ENCODE measurements around the gene KCNMA1.

DNA sequence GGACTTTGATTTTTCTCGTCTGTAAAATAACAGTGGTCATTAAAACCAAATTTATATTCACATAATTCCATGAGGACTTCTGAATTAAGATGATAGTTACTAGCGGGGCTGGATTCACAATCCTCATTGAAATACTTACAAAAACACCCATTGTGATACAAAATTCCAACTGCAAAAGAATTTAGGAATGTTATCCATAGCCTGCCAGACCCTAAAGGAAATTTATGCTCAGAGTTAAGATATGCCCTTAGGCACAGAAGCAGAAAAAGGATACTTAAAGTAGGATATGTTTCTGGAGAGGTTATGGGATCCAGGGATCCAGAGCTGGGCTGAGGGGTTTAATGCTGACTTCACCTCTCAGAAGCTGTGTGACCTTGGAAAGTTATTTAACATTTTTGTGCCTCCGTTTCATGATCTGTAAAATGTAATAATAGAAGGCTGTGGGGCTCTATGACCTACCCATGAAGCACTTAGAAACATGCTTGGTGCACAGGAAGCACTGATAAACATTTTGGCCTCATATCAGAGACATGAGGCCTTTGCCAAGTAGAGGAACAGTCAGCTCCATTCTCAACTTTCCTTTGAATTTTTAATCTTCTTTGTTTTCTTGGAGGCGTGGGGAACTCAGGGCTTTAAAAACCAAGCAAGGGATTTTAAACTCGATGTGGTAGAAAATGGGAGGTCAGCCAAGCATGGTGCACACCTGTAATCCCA is 744.7 kb downstream of the KCNMA1 start:
- TF ChIP-seq, protein P1, sequence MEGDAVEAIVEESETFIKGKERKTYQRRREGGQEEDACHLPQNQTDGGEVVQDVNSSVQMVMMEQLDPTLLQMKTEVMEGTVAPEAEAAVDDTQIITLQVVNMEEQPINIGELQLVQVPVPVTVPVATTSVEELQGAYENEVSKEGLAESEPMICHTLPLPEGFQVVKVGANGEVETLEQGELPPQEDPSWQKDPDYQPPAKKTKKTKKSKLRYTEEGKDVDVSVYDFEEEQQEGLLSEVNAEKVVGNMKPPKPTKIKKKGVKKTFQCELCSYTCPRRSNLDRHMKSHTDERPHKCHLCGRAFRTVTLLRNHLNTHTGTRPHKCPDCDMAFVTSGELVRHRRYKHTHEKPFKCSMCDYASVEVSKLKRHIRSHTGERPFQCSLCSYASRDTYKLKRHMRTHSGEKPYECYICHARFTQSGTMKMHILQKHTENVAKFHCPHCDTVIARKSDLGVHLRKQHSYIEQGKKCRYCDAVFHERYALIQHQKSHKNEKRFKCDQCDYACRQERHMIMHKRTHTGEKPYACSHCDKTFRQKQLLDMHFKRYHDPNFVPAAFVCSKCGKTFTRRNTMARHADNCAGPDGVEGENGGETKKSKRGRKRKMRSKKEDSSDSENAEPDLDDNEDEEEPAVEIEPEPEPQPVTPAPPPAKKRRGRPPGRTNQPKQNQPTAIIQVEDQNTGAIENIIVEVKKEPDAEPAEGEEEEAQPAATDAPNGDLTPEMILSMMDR (IDR thresholded peaks at IDR 0.05; ENCODE audit: low read depth, low read length): no peak
- TF ChIP-seq POLR2A (IDR thresholded peaks at IDR 0.05; ENCODE audit: extremely low read depth, insufficient read length) (no peak), MYC (IDR thresholded peaks at IDR 0.05; ENCODE audit: low read depth, low read length) (no peak)
- TF ChIP-seq, protein P2, sequence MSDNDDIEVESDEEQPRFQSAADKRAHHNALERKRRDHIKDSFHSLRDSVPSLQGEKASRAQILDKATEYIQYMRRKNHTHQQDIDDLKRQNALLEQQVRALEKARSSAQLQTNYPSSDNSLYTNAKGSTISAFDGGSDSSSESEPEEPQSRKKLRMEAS (IDR thresholded peaks at IDR 0.05; ENCODE audit: low read depth, low read length): no peak

Data from NB4 (cell line).